ENCODE measurements around the gene CALM1. TPM values are rescaled to one million over a fixed set of nuclear protein-coding genes. Genes with fewer than 3 reads are reported as not detected.

The CALM1 gene
- total RNA-seq: 305 TPM

GRCh38 chr14:90396341-90397339 lies at the start of gene CALM1:
TSS of gene CALM1 (plus strand) at chr14:90397029. CDS start at chr14:90397231, 202 bp downstream.

Other genes with a start within 250 kb of the CALM1 start
- 69.8 TPM for gene PSMC1, start 140.5 kb upstream of the CALM1 start, total RNA-seq
- 22.1 TPM for gene NRDE2, start 65.1 kb upstream of the CALM1 start, total RNA-seq

Measured in metanephros (tissue), 1 donor.